ENCODE measurements around the gene IRF3.

IRF3 gene

DNA sequence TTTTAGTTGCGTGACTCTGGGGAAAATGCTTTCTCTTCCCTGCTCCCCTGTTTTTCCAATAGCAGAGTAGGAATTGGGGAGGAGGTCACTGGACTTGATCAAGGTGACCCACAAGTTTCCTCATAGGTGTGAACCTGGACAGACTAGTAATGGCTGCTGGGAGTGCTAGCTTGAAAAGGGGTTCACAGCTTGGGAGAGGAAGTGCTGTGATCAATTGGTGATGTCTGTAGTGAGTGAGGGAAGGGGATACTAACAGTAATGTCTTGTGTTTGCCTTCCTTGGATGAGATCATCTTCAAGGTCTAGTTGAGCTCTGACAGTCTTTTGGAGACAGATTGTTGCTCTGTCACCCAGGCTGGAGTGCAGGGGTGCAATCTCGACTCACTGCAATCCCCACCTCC is 1.8 kb upstream of the IRF3 start:
- TF ChIP-seq, protein P1, sequence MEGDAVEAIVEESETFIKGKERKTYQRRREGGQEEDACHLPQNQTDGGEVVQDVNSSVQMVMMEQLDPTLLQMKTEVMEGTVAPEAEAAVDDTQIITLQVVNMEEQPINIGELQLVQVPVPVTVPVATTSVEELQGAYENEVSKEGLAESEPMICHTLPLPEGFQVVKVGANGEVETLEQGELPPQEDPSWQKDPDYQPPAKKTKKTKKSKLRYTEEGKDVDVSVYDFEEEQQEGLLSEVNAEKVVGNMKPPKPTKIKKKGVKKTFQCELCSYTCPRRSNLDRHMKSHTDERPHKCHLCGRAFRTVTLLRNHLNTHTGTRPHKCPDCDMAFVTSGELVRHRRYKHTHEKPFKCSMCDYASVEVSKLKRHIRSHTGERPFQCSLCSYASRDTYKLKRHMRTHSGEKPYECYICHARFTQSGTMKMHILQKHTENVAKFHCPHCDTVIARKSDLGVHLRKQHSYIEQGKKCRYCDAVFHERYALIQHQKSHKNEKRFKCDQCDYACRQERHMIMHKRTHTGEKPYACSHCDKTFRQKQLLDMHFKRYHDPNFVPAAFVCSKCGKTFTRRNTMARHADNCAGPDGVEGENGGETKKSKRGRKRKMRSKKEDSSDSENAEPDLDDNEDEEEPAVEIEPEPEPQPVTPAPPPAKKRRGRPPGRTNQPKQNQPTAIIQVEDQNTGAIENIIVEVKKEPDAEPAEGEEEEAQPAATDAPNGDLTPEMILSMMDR (IDR thresholded peaks at IDR 0.05; ENCODE audit: low read depth, low read length) = no peak
- no peak overlapping the region for H3K4me3 ChIP-seq (replicated peaks in 1 of 2; ENCODE audit: low read depth in 2 of 2, low read length in 2 of 2)
- DNase-seq (ENCODE audit: low read depth in 2 of 2) = no peak

DNA sequence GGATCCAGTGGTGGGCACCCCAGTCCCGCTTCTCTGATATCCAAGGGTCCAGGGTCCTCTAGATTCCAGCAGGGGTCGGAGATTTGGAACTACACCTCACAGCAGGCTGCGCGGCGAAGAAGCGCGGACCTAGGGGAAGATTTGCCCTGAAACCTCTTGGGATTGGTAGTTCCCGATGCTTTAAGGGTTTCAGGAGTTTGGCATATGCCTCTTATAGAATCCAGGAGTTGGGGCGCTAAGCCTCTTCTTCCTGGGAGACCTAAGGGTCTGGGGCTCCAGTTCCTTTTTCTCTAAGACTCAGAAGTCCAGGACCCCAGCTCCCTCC is 425 bp upstream of the IRF3 start:
- no peak for DNase-seq (ENCODE audit: low read depth in 2 of 2)
- H3K4me3 ChIP-seq (replicated peaks in 1 of 2; ENCODE audit: low read depth in 2 of 2, low read length in 2 of 2) = peak overlapping the region; percentile 72 to 88
- TF ChIP-seq, protein P1 (IDR thresholded peaks at IDR 0.05; ENCODE audit: low read depth, low read length) = no peak

GRCh38 chr19:49665036-49665350 is 664 bp downstream of the IRF3 start:
- TF ChIP-seq, protein P1 (IDR thresholded peaks at IDR 0.05; ENCODE audit: low read depth, low read length) = no peak
- DNase-seq (ENCODE audit: low read depth in 2 of 2) = no peak
- H3K4me3 ChIP-seq (replicated peaks in 1 of 2; ENCODE audit: low read depth in 2 of 2, low read length in 2 of 2) = peak overlapping the region; percentile 72 to 88

- peak overlapping the region; percentile 72 to 88 for H3K4me3 ChIP-seq (replicated peaks in 1 of 2; ENCODE audit: low read depth in 2 of 2, low read length in 2 of 2)
- peak; percentile 79 to 83 for DNase-seq (ENCODE audit: low read depth in 2 of 2)
- TF ChIP-seq, protein P1 (IDR thresholded peaks at IDR 0.05; ENCODE audit: low read depth, low read length) = no peak
Measured at GRCh38 chr19:49664171-49665035, 1.3 kb downstream of the IRF3 start.

DNA sequence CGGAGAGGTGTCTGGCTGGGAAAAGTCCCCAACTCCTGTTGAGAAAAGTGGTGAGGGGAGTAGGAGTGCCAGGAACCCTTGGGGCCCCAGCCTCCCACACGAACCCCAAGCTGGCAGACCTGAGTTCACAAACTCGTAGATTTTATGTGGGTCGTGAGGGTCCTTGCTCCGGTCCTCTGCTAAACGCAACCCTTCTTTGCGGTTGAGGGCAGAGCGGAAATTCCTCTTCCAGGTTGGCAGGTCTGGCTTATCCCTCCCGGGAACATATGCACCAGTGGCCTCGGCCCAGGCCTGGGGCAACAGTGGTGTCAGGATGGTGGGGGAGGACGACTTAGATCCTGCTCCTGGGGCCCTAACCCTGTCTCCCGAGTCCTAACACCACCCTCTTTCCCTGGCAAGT is 2.4 kb downstream of the IRF3 start:
- DNase-seq (ENCODE audit: low read depth in 2 of 2) = no peak
- H3K4me3 ChIP-seq (replicated peaks in 1 of 2; ENCODE audit: low read depth in 2 of 2, low read length in 2 of 2) = no peak overlapping the region
- TF ChIP-seq, protein P1 (IDR thresholded peaks at IDR 0.05; ENCODE audit: low read depth, low read length) = no peak

DNA sequence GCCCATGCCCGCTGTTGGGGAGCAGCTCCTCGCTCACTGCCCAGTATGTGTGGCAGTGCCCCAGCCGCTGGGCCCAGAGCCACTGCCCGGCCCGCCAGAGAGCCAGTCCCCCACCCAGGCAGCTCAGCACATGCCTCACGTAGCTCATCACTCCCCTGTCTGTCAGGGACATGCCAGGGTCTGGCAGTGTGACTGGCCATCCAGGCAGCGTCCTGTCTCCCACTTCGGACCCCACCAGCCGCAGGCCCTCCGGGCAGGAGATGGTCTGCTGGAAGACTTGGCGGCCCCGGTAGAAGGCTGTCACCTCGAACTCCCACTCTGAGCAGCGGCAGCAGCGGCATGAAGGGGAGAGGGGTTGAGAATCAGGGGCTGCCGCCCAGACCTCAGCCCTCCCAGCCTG is 3.6 kb downstream of the IRF3 start:
- TF ChIP-seq, protein P1 (IDR thresholded peaks at IDR 0.05; ENCODE audit: low read depth, low read length) = no peak
- H3K4me3 ChIP-seq (replicated peaks in 1 of 2; ENCODE audit: low read depth in 2 of 2, low read length in 2 of 2) = no peak overlapping the region
- no peak for DNase-seq (ENCODE audit: low read depth in 2 of 2)
